Neutrophil (primary cell): ENCODE results near the gene CSF3R.
"Not testable (repeated sequence)": the region's sequence is repeated elsewhere in the genome, so short reads cannot be mapped to it uniquely, and the experiment has no call there.

Source experiments
- H3K27ac ChIP-seq: fragments of 200-600 bp; sonication (generic); 2 replicates; pipeline ENCODE4 v1.5.1; 2016; ENCODE audit warnings: mild to moderate bottlenecking, moderate library complexity
- H3K27me3 ChIP-seq: fragments of 200-600 bp; sonication (generic); 2 replicates; pipeline ENCODE4 v1.6.0; 2016; ENCODE audit warnings: mild to moderate bottlenecking
- H3K36me3 ChIP-seq: fragments of 200-600 bp; sonication (generic); 2 replicates; pipeline ENCODE4 v1.5.1; 2017
- H3K4me1 ChIP-seq, 2 experiments: fragments of 200-600 bp in 1 of 2; sonication (generic) in 1 of 2; 1 replicate in 1 of 2; 2 replicates in 1 of 2; pipeline versions ENCODE4 v1.5.1 to v1.6.1; 2013 to 2016; ENCODE audit warnings: low read depth in 1 of 2, low read length in 1 of 2, mild to moderate bottlenecking in 1 of 2, moderate library complexity in 1 of 2; ENCODE audit not compliant: control insufficient read depth in 1 of 2, insufficient read depth in 1 of 2
- H3K4me3 ChIP-seq, 2 experiments: fragments of 200-600 bp in 1 of 2; sonication (generic) in 1 of 2; 1 replicate in 1 of 2; 2 replicates in 1 of 2; pipeline ENCODE4 v1.5.1; 2013 to 2016; ENCODE audit warnings: low read depth in 1 of 2, low read length in 1 of 2, mild to moderate bottlenecking in 1 of 2, moderate library complexity in 1 of 2
- H3K9me3 ChIP-seq: fragments of 200-600 bp; sonication (generic); 2 replicates; pipeline ENCODE4 v1.5.1; 2016
- TF ChIP-seq, protein P1 (sequence below): fragments of 200-600 bp; sonication (generic); IDR thresholded peaks from 2 replicates; pipeline ENCODE4 v1.5.1; 2016; ENCODE audit warnings: antibody characterized with exemption

Gene CSF3R

GRCh38 chr1:36484099-36484498 lies 1.4 kb upstream of the CSF3R start:
- peak overlapping the region; percentile 88 to 100 for H3K4me3 ChIP-seq
- TF ChIP-seq, protein P1, sequence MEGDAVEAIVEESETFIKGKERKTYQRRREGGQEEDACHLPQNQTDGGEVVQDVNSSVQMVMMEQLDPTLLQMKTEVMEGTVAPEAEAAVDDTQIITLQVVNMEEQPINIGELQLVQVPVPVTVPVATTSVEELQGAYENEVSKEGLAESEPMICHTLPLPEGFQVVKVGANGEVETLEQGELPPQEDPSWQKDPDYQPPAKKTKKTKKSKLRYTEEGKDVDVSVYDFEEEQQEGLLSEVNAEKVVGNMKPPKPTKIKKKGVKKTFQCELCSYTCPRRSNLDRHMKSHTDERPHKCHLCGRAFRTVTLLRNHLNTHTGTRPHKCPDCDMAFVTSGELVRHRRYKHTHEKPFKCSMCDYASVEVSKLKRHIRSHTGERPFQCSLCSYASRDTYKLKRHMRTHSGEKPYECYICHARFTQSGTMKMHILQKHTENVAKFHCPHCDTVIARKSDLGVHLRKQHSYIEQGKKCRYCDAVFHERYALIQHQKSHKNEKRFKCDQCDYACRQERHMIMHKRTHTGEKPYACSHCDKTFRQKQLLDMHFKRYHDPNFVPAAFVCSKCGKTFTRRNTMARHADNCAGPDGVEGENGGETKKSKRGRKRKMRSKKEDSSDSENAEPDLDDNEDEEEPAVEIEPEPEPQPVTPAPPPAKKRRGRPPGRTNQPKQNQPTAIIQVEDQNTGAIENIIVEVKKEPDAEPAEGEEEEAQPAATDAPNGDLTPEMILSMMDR: no peak
- H3K27ac ChIP-seq: peak overlapping the region; percentile 92
- H3K36me3 ChIP-seq: peaks cover 26% of the 10 kb centered on the region
- H3K9me3 ChIP-seq: no peaks in the 10 kb centered on the region
- H3K4me1 ChIP-seq: peaks cover 85 to 93% of the 10 kb centered on the region in 2 experiments
- no peaks in the 10 kb centered on the region for H3K27me3 ChIP-seq

GRCh38 chr1:36481771-36482723 lies 666 bp downstream of the CSF3R start:
- TF ChIP-seq, protein P1: no peak
- H3K4me3 ChIP-seq: peak overlapping the region; percentile 88 to 100
- H3K9me3 ChIP-seq: no peaks in the 10 kb centered on the region
- no peaks in the 10 kb centered on the region for H3K27me3 ChIP-seq
- H3K36me3 ChIP-seq: peaks cover 46% of the 10 kb centered on the region
- H3K27ac ChIP-seq: peak overlapping the region; percentile 92
- peaks cover 84 to 93% of the 10 kb centered on the region in 2 experiments for H3K4me1 ChIP-seq

DNA sequence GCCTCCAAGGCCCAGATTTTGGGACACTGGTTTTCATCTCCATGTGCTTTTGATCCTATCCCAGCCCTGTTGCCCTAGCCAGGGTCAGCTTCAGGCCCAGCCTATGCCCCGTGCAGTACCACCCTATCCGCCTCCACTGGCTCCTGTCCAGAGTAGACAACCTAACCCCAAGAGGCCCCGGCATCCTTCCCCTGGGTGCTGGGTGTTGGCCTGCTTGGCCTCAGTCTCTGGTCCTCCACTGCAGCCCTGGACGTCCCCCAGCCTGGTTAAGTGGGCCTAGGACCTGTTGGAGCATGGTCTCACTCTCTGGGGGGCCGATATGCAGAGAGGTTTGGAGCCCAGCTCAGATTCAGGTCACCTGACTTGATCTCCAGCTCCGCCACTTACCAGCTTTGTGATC lies 1.6 kb downstream of the CSF3R start:
- TF ChIP-seq, protein P1: no peak
- H3K27ac ChIP-seq: peak overlapping the region; percentile 92
- peaks cover 56% of the 10 kb centered on the region for H3K36me3 ChIP-seq
- peak overlapping the region; percentile 88 to 100 for H3K4me3 ChIP-seq
- no peaks in the 10 kb centered on the region for H3K9me3 ChIP-seq
- H3K27me3 ChIP-seq: no peaks in the 10 kb centered on the region
- peaks cover 78 to 92% of the 10 kb centered on the region in 2 experiments for H3K4me1 ChIP-seq

DNA sequence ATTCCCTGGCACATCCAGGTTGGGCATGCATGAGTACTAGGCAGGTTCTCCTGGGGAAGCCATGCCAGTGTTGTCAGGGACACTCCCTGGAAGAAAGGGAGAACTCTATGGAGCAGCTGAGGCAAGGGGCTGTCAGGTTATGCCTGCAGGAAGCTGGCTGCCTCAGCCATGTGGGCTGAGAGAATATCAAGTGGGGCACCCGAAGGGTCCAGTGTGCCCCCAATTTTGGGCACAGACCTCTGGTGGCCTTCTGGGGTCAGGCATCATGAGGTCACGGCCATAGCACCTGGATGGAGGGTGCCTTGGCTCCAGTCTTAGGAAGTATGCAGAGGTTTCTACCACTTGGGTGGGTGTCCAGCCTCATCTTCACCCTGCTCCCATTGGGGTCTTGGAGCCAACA lies 2.6 kb downstream of the CSF3R start:
- Histone ChIP-seq H3K27me3 (no peaks in the 10 kb centered on the region), H3K4me1 (peaks cover 73 to 85% of the 10 kb centered on the region in 2 experiments), H3K9me3 (no peaks in the 10 kb centered on the region), H3K27ac (peak overlapping the region; percentile 92), H3K4me3 (peak overlapping the region; percentile 88 to 100), H3K36me3 (peaks cover 65% of the 10 kb centered on the region)
- TF ChIP-seq, protein P1: no peak

DNA sequence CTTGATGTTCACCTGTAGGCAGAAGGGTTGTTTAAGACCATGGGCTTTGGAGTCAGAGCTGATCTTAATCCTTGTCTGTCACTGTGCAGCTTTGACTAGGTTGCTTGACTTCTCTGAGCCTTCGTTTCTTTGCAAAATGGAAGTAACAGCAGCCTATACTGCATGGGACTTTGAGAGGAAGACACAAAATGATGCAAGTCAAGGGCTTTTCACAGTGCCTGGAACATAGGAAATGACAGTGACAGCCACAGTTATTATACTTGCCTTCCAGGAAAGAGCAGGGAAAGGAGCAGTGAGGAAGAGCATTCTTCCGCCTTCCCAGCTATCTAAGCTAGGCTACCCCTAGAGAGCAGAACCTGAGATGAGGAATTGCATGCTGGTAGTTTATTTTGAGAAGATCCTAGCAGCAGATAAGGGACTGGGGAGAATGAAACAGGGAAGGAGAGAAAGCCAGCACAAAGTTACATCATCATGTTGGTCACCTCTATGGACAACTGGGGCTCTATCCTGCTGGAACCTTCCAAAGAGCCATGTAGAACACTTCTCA lies 3.1 kb downstream of the CSF3R start:
- H3K27ac ChIP-seq: peak overlapping the region; percentile 92
- no peaks in the 10 kb centered on the region for H3K27me3 ChIP-seq
- H3K36me3 ChIP-seq: peaks cover 71% of the 10 kb centered on the region
- H3K4me1 ChIP-seq: peaks cover 67 to 79% of the 10 kb centered on the region in 2 experiments
- peak overlapping the region; percentile 88 to 100 for H3K4me3 ChIP-seq
- H3K9me3 ChIP-seq: no peaks in the 10 kb centered on the region
- TF ChIP-seq, protein P1: no peak

GRCh38 chr1:36477615-36478014 lies 5.1 kb downstream of the CSF3R start:
- H3K27ac ChIP-seq: peak overlapping the region; percentile 92
- H3K27me3 ChIP-seq, H3K9me3 ChIP-seq: not testable (repeated sequence)
- peaks cover 48 to 66% of the 10 kb centered on the region in 2 experiments for H3K4me1 ChIP-seq
- peak overlapping the region in 1 of 2 experiments; percentile 88 for H3K4me3 ChIP-seq
- peaks cover 91% of the 10 kb centered on the region for H3K36me3 ChIP-seq
